Lower leg skin (tissue), 4 donors: ENCODE data around the gene ADGRD1. TPM values are rescaled to one million over a fixed set of nuclear protein-coding genes. Genes with fewer than 3 reads are reported as not detected.

Experiments used
- DNase-seq, 2 donors: peaks; one replicate each; pipeline ENCODE4 v3.0.0-alpha.2; 2019; ENCODE audit warnings: low spot score in 2 of 2
- H3K4me3 ChIP-seq: fragments of 200-600 bp; sonication (generic); 2 replicates; pipeline ENCODE4 v1.5.1; 2017; ENCODE audit warnings: mild to moderate bottlenecking, low read depth; ENCODE audit not compliant: poor library complexity, severe bottlenecking
- POLR2A ChIP-seq, 2 donors: fragments of 450-650 bp; IDR thresholded peaks; one replicate each; pipeline ENCODE4 v1.6.1; 2016 to 2017; ENCODE audit warnings: antibody characterized with exemption in 2 of 2, mild to moderate bottlenecking in 1 of 2, moderate library complexity in 1 of 2
- WGBS, 2 donors: methylation state at CpG; one replicate each; pipeline ENCODE4 v1.1.5; 2018; 5-methylcytosine and 5-hydroxymethylcytosine counted together
- intact Hi-C: fragments of 100-400 bp; cut with DNase I; formaldehyde crosslinking; loops from one replicate; pipeline ENCODE4 v1.15.0; 2023; ENCODE audit warnings: low total_unique reads
- total RNA-seq, 4 donors: library from RNA; depleted of rRNA; stranded (reverse); fragments of >200 nt; gene quantifications; one replicate each; pipeline ENCODE4 v1.1.0, GENCODE V29; 2016
- TF ChIP-seq, protein P1 (sequence below), 3 donors: fragments of 450-650 bp; IDR thresholded peaks; one replicate each; pipeline ENCODE4 v1.5.1; 2016; ENCODE audit warnings: antibody characterized with exemption in 3 of 3, mild to moderate bottlenecking in 3 of 3, moderate library complexity in 2 of 3

Gene ADGRD1
- total RNA-seq, 4 donors from 2014 or later: 8.3 to 11.6 (median 8.9) TPM

DNA sequence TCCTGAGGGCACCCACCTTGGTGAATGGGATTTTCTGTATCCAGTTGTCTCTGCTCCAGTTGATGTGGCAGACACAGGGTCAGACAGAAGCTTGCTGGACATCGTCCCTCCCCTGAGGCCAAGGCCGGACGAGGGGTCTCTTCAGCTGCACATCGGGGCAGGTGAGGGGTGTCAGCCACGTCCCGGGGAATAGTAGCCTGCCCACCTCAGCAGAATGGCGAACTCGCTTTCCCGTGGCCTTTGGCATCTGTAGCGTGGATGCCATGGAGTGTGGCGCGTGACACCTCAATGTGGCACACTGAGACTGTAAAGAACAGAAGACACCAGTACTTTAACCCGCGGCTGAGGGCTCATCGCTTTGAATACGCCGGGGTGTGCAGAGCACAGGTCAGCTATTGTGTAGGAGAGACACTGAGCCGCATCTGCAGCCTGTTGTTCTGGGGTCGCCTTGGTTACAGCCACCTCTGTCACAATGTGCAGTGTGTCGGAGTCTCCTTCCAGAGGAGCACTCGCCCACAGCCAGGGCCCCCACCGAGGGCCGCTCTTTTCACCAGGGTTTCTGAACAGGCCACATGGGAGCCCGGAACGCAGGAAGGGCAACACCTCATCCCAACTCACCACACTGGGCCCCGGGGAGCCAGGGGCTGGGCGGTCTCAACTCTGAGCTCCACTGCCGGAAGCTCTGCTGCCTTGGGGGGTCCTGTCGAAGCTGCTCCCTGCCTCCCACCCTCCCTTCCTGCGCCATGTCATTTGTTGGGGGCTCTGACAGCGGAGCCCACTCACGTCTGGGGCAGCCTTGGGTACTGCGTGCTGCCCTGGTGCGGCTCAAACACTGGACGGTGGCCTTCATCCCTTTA lies 77.0 kb downstream of the ADGRD1 start:
- 93 to 96% methylated on average over 27 to 35 of the region's 35 CpGs for WGBS, 2 donors
- intact Hi-C loops: no loop called here
- no peak for DNase-seq
- no peak overlapping the region for H3K4me3 ChIP-seq
- TF ChIP-seq POLR2A (IDR thresholded peaks at IDR 0.05): no peak
- TF ChIP-seq, protein P1, sequence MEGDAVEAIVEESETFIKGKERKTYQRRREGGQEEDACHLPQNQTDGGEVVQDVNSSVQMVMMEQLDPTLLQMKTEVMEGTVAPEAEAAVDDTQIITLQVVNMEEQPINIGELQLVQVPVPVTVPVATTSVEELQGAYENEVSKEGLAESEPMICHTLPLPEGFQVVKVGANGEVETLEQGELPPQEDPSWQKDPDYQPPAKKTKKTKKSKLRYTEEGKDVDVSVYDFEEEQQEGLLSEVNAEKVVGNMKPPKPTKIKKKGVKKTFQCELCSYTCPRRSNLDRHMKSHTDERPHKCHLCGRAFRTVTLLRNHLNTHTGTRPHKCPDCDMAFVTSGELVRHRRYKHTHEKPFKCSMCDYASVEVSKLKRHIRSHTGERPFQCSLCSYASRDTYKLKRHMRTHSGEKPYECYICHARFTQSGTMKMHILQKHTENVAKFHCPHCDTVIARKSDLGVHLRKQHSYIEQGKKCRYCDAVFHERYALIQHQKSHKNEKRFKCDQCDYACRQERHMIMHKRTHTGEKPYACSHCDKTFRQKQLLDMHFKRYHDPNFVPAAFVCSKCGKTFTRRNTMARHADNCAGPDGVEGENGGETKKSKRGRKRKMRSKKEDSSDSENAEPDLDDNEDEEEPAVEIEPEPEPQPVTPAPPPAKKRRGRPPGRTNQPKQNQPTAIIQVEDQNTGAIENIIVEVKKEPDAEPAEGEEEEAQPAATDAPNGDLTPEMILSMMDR (IDR thresholded peaks at IDR 0.05): no peak

DNA sequence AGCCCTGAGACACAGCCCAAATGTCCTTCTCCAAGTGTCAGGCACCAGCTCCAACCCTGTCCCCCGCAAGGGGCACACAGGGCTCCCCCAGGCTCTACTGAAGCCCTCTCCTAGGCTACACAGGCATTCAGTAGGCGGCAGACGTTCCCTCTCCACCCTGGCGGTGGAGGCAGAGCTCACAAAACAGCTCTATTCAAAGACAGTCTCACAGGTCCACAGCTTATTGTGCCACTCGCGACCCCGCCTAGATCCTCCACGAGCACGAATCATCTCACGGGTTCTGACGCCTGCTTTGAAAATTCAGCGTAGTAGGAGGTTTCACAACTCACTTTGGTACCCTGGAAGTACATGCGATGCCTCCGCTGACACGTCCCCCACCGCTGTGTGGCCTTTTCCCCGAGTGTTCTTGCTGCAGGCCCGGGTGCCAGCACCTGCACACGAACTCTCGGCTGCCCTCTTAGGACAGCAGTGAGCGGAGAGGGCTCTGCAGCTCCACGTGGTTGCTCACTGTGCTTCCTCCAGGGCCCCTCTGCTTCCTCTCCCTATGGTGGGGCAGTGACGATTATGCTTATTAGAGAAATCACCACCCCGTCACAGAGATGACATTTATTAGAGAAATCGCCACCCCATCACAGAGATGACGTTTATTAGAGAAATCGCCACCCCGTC lies 78.5 kb downstream of the ADGRD1 start:
- no peak for DNase-seq
- no peak overlapping the region for H3K4me3 ChIP-seq
- 84 to 86% methylated on average over 28 of the region's 28 CpGs for WGBS, 2 donors
- intact Hi-C loops: no loop called here
- TF ChIP-seq, protein P1 (IDR thresholded peaks at IDR 0.05): no peak
- TF ChIP-seq POLR2A (IDR thresholded peaks at IDR 0.05): no peak

DNA sequence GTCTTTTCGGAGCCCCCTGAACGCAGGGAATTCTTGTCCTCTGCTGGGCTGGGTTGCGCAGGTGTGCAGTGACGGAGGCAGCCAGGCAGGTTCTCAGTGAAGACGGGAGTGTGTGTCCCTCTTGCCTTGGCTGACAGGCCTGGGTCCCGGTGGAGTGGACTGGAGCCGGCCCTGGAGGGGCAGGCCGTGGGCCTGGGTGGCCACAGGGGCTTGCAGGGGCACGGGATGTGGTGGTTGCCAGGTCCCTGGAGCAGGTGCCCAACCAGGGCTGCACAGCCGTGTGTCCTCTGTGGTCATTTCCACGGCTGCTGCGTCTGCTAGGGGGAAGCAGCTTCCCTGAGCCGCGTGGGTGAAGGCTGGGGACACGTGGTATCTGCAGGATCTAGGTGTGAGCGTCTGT lies 79.8 kb downstream of the ADGRD1 start:
- intact Hi-C loops: no loop called here
- 81 to 92% methylated on average over 7 to 9 of the region's 16 CpGs for WGBS, 2 donors
- H3K4me3 ChIP-seq: no peak overlapping the region
- TF ChIP-seq, protein P1 (IDR thresholded peaks at IDR 0.05): no peak
- TF ChIP-seq POLR2A (IDR thresholded peaks at IDR 0.05): no peak
- no peak for DNase-seq

DNA sequence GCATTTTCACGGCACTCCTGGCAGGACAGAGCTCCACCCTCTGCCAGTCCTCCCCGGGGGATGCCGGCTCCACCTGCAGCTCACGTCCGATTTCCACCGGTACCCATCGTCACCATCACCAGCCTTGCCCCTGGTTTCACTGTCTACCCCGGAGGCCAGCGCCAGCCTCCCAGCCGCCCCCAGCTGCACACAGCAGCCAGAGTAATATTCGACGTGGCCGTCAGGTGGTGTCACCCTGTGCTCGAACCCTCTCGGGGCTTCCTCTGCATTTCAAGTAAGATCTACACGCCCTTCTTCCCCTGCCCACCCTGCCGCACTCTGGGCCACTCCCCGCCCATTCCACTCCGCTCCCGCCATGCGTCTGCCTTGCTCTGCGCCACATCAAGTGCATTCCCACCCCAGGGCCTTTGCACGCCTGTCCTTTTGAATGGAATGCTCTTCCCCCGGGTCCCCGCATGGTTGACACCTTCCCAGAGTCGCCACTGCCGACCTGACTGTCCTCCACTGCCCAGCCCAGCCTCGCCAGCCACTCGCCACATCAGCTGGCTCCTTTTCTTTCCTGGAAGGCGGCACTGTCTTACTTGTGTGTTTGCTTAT lies 80.3 kb downstream of the ADGRD1 start:
- no peak overlapping the region for H3K4me3 ChIP-seq
- intact Hi-C loops: no loop called here
- no peak for TF ChIP-seq POLR2A (IDR thresholded peaks at IDR 0.05)
- TF ChIP-seq, protein P1 (IDR thresholded peaks at IDR 0.05): no peak
- DNase-seq: no peak
- WGBS, 2 donors: 93 to 94% methylated on average over 29 to 30 of the region's 30 CpGs

DNA sequence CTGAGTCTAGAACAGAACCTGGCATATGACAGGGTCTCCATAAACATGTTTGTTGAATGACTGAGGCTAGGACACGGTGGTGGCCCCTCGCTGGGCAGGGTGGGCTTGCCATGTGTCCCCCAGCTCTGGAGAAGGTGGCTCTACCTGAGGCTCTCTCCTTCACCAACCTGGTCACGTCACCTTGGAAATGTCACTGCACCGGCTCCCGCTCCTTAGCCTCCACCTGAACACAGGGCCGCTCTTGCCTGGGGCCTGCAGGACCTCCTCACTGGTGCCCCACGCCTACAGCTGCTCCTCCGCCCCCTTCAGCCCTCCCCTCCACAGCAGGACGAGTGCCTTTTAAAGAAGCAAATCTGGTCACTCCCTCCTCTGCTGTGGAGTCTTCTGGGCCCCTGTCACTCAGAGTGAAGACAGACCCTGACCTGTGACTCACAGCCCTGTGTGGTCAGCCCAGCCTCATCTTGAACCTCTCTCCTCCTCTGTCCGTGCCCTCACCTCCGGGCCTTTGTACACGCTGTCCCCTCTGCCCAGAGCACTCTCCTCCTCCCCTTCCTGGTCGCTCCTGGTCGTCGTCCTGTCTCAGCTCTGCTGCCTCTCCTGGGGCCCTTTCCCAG lies 81.0 kb downstream of the ADGRD1 start:
- H3K4me3 ChIP-seq: no peak overlapping the region
- 62 to 70% methylated on average over 14 to 15 of the region's 15 CpGs for WGBS, 2 donors
- DNase-seq: no peak
- intact Hi-C loops: no loop called here
- TF ChIP-seq POLR2A (IDR thresholded peaks at IDR 0.05): no peak
- TF ChIP-seq, protein P1 (IDR thresholded peaks at IDR 0.05): no peak
